ENCODE results near the gene KCP.
"Not testable (repeated sequence)": the region's sequence is repeated elsewhere in the genome, so short reads cannot be mapped to it uniquely, and the experiment has no call there.

Gene KCP

DNA sequence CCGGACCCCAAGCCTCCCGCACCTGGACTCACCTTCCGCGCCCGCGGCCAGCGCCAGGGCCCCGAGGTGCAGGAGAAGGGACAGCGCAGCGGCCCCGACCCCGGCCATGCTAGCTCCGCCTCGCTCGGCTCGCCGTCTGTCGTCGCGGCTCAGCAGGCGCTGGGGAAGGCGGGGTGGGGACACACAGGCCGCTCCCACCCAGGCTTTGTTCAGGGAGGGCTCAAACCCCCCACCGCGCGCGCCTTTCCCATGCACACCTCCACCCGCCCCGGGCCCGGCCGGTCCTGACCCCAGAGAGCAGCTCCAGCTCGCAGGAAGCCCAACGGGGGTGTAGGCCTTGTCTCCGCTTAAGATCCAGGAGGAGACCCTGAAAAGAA, at the start of gene KCP:
Gene KCP, minus strand, starts transcription at position 141 of the 377 bp plus-strand sequence. Its CDS starts 33 bp downstream, at position 108.
- DNase-seq (ENCODE audit: low read depth) = no peak

- DNase-seq (ENCODE audit: low read depth) = no peak
Observed at GRCh38 chr7:128959296-128959695, 48.8 kb upstream of the KCP start.

DNA sequence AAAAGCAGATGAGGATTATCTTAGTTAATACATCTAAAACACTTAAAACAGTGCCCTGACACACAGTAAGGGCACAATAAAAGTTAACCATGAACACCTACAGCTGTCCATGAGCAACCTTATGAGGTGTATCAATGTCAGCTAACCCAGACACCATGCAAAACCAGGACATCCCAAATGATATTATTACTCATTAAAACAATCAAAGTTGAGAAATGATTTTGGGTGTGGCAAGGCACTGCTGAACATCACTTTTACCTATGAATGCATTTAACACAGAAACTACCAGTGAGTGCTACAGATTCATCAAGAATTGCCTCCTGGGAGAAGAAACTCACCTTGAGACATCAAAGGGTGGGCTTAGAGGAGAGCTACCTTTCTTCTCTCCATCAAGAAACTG, 45.5 kb upstream of the KCP start:
- DNase-seq (ENCODE audit: low read depth) = no peak

DNA sequence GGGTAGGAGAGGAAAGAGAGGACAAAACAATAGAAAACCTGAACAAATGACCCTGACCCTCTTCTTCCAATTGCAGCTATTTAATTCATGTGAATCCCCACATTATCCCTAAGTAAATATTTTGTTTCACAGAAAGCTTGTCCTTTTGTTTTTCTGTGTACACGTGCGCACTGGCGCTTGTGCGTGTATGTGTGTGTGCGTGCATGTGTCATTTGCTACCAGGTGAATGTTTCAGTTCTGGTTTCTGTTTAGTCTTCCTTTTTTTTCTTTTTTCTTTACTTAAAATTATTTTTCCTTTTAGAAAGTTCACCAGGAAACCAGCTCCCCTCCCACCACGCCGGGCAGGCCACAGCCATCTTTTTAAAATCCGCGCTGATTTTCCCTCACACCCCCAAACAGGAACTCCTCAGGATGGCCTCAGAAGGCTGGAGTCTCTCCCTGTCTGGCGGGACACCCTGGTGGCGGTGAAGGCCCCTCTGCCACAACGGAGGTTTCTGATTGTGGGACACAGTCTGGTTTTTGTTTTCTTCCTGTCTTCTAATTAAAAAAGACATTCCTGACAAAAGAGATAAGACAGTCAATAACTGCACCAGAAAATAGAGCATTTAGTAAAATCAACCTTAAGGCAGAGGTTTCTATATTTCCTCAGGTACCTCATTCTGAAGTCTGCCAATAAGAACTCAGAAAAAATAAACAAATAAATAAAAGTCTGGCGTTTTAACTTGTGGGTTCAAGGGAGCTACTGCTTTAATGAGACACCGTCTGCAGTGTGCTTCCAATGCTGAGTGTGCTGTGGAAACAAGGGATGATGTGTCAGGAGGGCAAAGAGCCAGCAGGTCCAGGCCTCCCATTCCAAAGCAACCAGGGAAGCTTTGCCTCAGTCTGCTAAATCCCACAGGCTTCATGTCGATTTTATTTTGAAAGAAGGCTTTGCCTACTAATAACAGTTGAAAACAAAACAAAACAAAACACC, 44.6 kb upstream of the KCP start:
- DNase-seq (ENCODE audit: low read depth) = no peak

DNA sequence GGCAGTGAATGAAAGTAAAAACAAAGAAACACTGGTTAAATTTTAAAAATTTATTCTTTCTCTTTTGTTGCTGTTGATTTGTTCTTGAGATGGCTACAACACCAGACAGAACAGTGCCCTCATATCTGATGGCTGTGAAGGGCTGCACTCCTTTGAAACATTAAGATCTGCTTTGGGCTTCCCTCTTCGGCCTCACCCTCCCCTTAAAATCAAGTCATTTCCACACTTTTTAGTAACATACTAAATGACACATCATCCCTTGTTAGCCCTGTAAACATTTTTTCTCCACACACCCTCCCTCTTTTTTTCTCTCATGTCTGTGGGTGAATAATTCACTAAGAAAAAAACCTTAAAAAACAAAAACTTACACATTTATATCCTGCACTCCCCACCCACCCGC, 43.6 kb upstream of the KCP start:
- no peak for DNase-seq (ENCODE audit: low read depth)

- no peak for DNase-seq (ENCODE audit: low read depth)
Observed at GRCh38 chr7:128951296-128951695, 40.8 kb upstream of the KCP start.

- no peak for DNase-seq (ENCODE audit: low read depth)
Observed at GRCh38 chr7:128948976-128949760, 38.7 kb upstream of the KCP start.

DNA sequence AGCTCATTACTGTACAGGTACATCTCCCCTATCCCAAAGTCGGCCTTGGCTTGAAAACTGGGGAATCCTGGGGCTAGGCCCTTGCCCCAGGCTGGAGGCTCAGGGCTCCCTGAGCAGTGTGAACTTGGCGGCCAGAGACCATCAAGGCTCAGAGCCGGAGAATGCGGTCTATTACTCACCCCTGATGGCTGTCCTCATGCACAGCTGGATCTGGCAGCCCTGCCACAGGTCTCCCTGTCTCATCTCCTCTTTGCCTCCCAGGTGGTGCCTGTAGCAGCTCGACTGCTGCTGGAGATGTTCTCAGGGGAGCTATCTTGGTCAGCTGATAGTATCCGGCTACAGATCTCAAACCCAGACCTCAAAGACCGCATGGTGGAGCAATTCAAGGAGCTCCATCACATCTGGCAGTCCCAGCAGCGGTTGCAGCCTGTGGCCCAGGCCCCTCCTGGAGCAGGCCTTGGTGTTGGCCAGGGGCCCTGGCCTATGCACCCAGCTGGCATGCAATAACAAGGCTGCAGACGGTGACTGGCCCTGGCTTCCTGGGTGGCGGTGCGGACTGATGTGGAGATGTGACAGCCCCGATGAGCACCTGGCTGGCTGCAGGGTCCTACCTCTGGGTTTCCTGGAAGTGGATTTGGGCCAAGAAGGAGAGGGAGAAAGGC, 37.9 kb upstream of the KCP start:
- DNase-seq (ENCODE audit: low read depth) = no peak

- DNase-seq (ENCODE audit: low read depth) = no peak
Observed at GRCh38 chr7:128947854-128948253, 37.3 kb upstream of the KCP start.

GRCh38 chr7:128946936-128947830, 36.7 kb upstream of the KCP start:
- DNase-seq (ENCODE audit: low read depth) = no peak

DNA sequence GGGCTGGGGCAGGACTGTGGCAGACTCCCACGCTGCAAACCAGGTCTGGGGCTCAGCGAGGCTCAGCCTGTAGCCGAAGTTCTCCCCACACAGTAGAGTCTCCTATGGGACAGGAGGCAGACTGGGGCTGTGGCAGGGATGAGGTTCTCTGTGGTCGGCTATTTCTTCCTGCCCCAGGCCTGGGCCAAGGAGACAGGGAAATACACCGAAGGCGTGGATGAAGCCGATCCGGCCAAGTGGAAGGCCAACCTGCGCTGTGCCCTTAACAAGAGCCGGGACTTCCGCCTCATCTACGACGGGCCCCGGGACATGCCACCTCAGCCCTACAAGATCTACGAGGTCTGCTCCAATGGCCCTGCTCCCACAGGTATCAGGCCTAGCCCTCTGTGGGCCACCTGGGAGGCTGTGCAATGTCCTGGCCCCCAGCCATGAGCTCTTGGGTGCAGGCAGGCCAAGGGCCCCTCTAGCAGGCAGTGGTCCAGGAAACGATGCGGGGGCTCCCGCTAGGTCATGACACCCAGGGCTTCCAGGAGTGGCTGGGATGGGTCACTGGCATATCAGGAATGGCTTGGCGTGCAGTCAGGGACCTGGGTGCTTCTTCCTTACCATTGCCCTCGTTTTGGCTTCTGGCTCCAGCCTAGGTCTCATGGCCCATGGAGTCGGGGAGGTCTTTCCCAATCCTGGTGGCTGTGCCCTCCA, 35.3 kb upstream of the KCP start:
- DNase-seq (ENCODE audit: low read depth) = no peak

GRCh38 chr7:128944487-128945236, 34.2 kb upstream of the KCP start:
- no peak for DNase-seq (ENCODE audit: low read depth)

- DNase-seq (ENCODE audit: low read depth) = not testable (repeated sequence)
Observed at GRCh38 chr7:128943251-128943650, 32.7 kb upstream of the KCP start.

DNA sequence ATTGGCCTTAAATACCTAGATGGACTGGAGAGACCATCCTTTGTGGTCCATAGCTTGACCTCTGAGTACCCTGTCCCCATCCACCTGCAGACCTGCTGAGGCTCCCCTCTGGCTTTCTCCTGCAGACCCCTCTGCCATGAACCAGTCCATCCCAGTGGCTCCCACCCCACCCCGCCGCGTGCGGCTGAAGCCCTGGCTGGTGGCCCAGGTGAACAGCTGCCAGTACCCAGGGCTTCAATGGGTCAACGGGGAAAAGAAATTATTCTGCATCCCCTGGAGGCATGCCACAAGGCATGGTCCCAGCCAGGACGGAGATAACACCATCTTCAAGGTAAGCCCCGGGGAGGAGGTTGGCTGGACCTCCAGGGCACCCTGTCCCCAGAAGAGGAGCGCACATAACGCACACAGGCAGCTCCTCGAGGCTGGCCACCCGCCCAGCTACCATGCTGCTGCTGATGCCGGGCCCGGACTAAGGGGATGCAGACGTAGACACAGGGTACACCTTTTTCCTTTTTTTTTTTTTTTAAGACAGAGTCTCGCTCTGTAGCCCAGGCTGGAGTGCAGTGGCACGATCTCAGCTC, 31.5 kb upstream of the KCP start:
- no peak for DNase-seq (ENCODE audit: low read depth)

DNA sequence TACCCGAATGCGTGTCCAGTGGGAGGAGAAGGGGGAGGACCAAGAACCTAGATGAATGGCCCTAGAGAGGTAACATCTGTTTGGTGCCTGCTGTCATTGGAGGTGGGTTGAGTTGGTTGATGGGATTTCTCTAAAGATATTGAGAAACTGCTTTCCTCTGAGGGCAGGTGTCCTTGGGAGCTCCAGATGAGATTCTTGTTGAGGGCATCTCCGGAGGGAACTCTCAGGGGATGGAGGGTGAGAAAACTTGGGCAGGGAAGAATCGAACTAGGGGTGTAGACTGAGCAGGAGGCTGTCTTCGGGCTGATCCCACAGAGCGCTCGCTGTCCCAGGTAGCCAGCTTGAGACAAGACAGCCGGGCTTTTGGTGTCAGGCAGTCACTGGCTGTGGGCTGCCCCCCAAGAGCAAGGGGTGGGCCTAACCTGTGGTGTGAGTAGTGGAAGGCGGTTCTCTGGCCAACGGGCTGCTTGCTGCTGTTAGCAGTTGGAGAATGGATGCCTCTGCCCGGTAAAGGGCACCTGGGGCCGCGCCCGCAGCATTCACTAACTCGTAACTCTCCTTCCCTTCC, 30.9 kb upstream of the KCP start:
- DNase-seq (ENCODE audit: low read depth) = no peak

DNA sequence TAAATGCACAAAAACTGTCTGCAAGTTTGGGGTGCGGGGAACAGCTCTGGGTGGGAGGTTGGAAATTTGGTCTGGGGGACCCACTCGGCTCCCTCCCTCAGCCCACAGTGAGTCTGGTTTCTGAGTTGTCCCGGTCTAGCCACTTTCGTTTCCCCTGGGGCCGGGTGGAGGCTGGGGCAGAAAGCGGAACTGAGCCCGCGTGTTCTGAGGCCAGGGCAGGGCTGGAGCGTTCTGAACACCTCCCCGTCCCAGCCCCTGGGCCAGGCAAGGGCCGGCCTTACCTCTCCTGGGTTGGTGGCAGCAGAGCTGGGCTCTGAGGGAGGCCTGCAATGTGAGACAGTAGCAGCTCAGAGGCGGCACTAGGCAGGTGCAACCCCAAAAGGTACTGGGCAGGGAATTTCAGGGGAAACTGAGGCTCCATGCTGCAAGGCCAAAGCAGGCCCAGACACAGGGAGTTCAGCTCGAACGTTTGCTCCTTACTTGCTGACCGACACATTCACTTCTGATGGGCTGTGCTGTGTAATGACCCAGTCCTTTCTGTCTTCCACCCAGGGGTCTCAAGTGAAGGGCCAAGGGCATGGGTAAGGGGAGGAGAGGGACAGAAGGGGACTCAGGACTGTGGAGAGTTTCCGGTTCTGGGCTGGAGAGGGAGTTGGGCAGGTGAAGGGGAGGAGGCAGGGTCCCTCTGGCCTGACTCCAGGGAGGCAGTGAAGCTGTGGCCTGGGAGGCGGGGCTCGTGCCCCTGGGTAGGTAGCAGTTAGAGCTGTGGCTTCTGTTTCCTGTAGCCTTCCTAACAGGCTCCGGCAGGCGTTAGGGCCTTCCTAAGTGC, 30.2 kb upstream of the KCP start:
- no peak for DNase-seq (ENCODE audit: low read depth)

- no peak for DNase-seq (ENCODE audit: low read depth)
Observed at GRCh38 chr7:128939861-128940410, 29.4 kb upstream of the KCP start.
